SK-N-SH treated with all-trans-retinoic acid at 6 μM for 48 hours (cell line): Measurements from ENCODE around the gene TCTN1.

Experiments
- CREB5 ChIP-seq: fragments of 250-450 bp; sonication (Bioruptor Pico); IDR thresholded peaks from 2 replicates; pipeline ENCODE4 v1.5.1; 2020; ENCODE audit warnings: low read depth, mild to moderate bottlenecking, moderate library complexity
- ISL1 ChIP-seq: fragments of 250-450 bp; sonication (Bioruptor Pico); IDR thresholded peaks from 2 replicates; pipeline ENCODE4 v2.1.2; 2022; ENCODE audit warnings: mild to moderate bottlenecking, moderate library complexity
- OSR1 ChIP-seq: fragments of 250-450 bp; sonication (Bioruptor Pico); IDR thresholded peaks from 2 replicates; pipeline ENCODE4 v1.8.0; 2022; ENCODE audit warnings: moderate library complexity, mild to moderate bottlenecking, inconsistent platforms
- PATZ1 ChIP-seq: fragments of 250-450 bp; sonication (Bioruptor Pico); IDR thresholded peaks from 2 replicates; pipeline ENCODE4 v1.8.0; 2020; ENCODE audit warnings: mild to moderate bottlenecking, moderate library complexity, borderline replicate concordance
- POU6F1 ChIP-seq: fragments of 250-450 bp; sonication (Bioruptor Pico); IDR thresholded peaks from 2 replicates; pipeline ENCODE4 v1.8.0; 2021; ENCODE audit warnings: low read depth, mild to moderate bottlenecking, moderate library complexity, borderline replicate concordance
- RARB ChIP-seq: fragments of 250-450 bp; sonication (Bioruptor Pico); IDR thresholded peaks from 2 replicates; pipeline ENCODE4 v1.8.0; 2021; ENCODE audit warnings: mild to moderate bottlenecking, moderate library complexity
- SNAI2 ChIP-seq: fragments of 250-450 bp; sonication (Bioruptor Pico); IDR thresholded peaks from 2 replicates; pipeline ENCODE4 v1.5.0; 2020; ENCODE audit warnings: mild to moderate bottlenecking, moderate library complexity
- TCF4 ChIP-seq: fragments of 250-450 bp; sonication (Bioruptor Pico); IDR thresholded peaks from 2 replicates; pipeline ENCODE4 v1.8.0; 2021; ENCODE audit warnings: mild to moderate bottlenecking, moderate library complexity, borderline replicate concordance
- ZFP3 ChIP-seq: fragments of 250-450 bp; sonication (Bioruptor Pico); IDR thresholded peaks from 2 replicates; pipeline ENCODE4 v1.5.0; 2020; ENCODE audit warnings: mild to moderate bottlenecking, moderate library complexity
- ZFP30 ChIP-seq: fragments of 450-650 bp; formaldehyde crosslinking; IDR thresholded peaks from 2 replicates; pipeline ENCODE4 v1.5.0; 2022; ENCODE audit warnings: mild to moderate bottlenecking, moderate library complexity
- ZNF70 ChIP-seq: fragments of 450-650 bp; formaldehyde crosslinking; IDR thresholded peaks from 2 replicates; pipeline ENCODE4 v1.5.0; 2020; ENCODE audit warnings: mild to moderate bottlenecking, moderate library complexity

GRCh38 chr12:110574044-110574443 lies 39.9 kb upstream of the TCTN1 start:
- TF ChIP-seq ZFP3 (CRISPR knock-in tag) = no peak
- no peak for TF ChIP-seq OSR1 (CRISPR knock-in tag)
- no peak for TF ChIP-seq ZFP30 (CRISPR knock-in tag)
- TF ChIP-seq TCF4 (CRISPR knock-in tag) = no peak
- no peak for TF ChIP-seq SNAI2
- TF ChIP-seq CREB5 (CRISPR knock-in tag) = no peak
- no peak for TF ChIP-seq RARB (CRISPR knock-in tag)
- no peak for TF ChIP-seq POU6F1 (CRISPR knock-in tag)
- no peak for TF ChIP-seq PATZ1 (CRISPR knock-in tag)
- TF ChIP-seq ISL1 (CRISPR knock-in tag) = no peak
- TF ChIP-seq ZNF70 (CRISPR knock-in tag) = no peak
